ENCODE measurements around the gene CDK5RAP1.

Gene CDK5RAP1

GRCh38 chr20:33373735-33374605 is 27.3 kb downstream of the CDK5RAP1 start:
- DNase-seq = no peak

- no peak for DNase-seq
These were observed 28.3 kb downstream of the CDK5RAP1 start for GRCh38 chr20:33372993-33373441.

GRCh38 chr20:33370291-33370690 is 31.0 kb downstream of the CDK5RAP1 start:
- peak; percentile 44 for DNase-seq

GRCh38 chr20:33362898-33363297 is 38.4 kb downstream of the CDK5RAP1 start:
- no peak for DNase-seq

- no peak for DNase-seq
These were observed 41.7 kb downstream of the CDK5RAP1 start for GRCh38 chr20:33359399-33360261.

- no peak for DNase-seq
These were observed 48.3 kb downstream of the CDK5RAP1 start for GRCh38 chr20:33353013-33353402.

GRCh38 chr20:33352258-33353012 is 48.9 kb downstream of the CDK5RAP1 start:
- no peak for DNase-seq

GRCh38 chr20:33351696-33352095 is 49.6 kb downstream of the CDK5RAP1 start:
- no peak for DNase-seq

- no peak for DNase-seq
These were observed 51.8 kb downstream of the CDK5RAP1 start for GRCh38 chr20:33349493-33349892.

GRCh38 chr20:33348136-33348937 is 53.0 kb downstream of the CDK5RAP1 start:
- DNase-seq = no peak

- no peak for DNase-seq
These were observed 56.0 kb downstream of the CDK5RAP1 start for GRCh38 chr20:33345342-33345741.

- no peak for DNase-seq
These were observed 57.8 kb downstream of the CDK5RAP1 start for GRCh38 chr20:33343521-33343920.

- DNase-seq = no peak
These were observed 61.7 kb downstream of the CDK5RAP1 start for GRCh38 chr20:33339515-33340058.

- DNase-seq = no peak
These were observed 62.7 kb downstream of the CDK5RAP1 start for GRCh38 chr20:33338467-33339258.

- DNase-seq = no peak
These were observed 63.7 kb downstream of the CDK5RAP1 start for GRCh38 chr20:33337531-33338165.

- no peak for DNase-seq
These were observed 64.2 kb downstream of the CDK5RAP1 start for GRCh38 chr20:33337119-33337518.

- DNase-seq = no peak
These were observed 64.9 kb downstream of the CDK5RAP1 start for GRCh38 chr20:33336375-33336774.

- no peak for DNase-seq
These were observed 67.2 kb downstream of the CDK5RAP1 start for GRCh38 chr20:33334111-33334510.

- DNase-seq = no peak
These were observed 67.7 kb downstream of the CDK5RAP1 start for GRCh38 chr20:33333616-33334015.

- DNase-seq = no peak
These were observed 68.3 kb downstream of the CDK5RAP1 start for GRCh38 chr20:33332905-33333456.

All from activated CD8-positive, alpha-beta memory T cell treated with anti-CD3 and anti-CD28 coated beads, Interleukin-2, amount 50 U/mL, for 4 hours (primary cell).